ENCODE data around the gene COPS9. TPM values are rescaled to one million over a fixed set of nuclear protein-coding genes. Genes with fewer than 3 reads are reported as not detected.

The COPS9 gene
- total and polyA plus RNA-seq, 10 of the 15 experiments (the other 5 are each of a cell fraction or from before 2014, with no cell fraction given) = 80.8 to 419 (median 213) TPM

- DNase-seq (ENCODE audit: low read depth, low spot score) (no peak), FAIRE-seq (no peak), ATAC-seq (no peak)
- Histone ChIP-seq H3K27ac (ENCODE audit: control insufficient read depth, insufficient read depth) (no peak overlapping the region), H3K4me3 (no peak overlapping the region), H4K20me1 (ENCODE audit: control insufficient read depth, insufficient read depth) (no peaks in the 10 kb centered on the region), H3K4me2 (ENCODE audit: control insufficient read depth, insufficient read depth) (no peak overlapping the region), H3K4me1 (ENCODE audit: control insufficient read depth, insufficient read depth, low read length) (no peaks in the 10 kb centered on the region), H3K36me3 (ENCODE audit: control insufficient read depth in 2 of 2, insufficient read depth in 2 of 2, low read length in 1 of 2) (no peaks in the 10 kb centered on the region), H3K79me2 (ENCODE audit: control insufficient read depth, insufficient read depth, low read length) (no peaks in the 10 kb centered on the region), H3K9me3 (replicated peaks; ENCODE audit: control insufficient read depth, insufficient read depth, low read length) (no peaks in the 10 kb centered on the region), H3K9ac (ENCODE audit: control insufficient read depth, insufficient read depth, low read length) (no peak overlapping the region), H2AFZ (ENCODE audit: control insufficient read depth, low read depth, low read length) (no peak overlapping the region), H3K27me3 (replicated peaks in 1 of 2; ENCODE audit: control insufficient read depth in 2 of 2, insufficient read depth in 2 of 2, low read length in 1 of 2) (no peaks in the 10 kb centered on the region; a peak in 1 of 4 replicates)
- intact Hi-C loops (cut with micrococcal nuclease; ENCODE audit: unreplicated experiment) (no loop called here), in situ Hi-C loops (cut with MboI) (no loop called here)
- RAD21 ChIA-PET (ENCODE audit: unreplicated experiment) = no interaction called here
- POLR2A ChIA-PET = no interaction called here
- TF ChIP-seq, protein P1, sequence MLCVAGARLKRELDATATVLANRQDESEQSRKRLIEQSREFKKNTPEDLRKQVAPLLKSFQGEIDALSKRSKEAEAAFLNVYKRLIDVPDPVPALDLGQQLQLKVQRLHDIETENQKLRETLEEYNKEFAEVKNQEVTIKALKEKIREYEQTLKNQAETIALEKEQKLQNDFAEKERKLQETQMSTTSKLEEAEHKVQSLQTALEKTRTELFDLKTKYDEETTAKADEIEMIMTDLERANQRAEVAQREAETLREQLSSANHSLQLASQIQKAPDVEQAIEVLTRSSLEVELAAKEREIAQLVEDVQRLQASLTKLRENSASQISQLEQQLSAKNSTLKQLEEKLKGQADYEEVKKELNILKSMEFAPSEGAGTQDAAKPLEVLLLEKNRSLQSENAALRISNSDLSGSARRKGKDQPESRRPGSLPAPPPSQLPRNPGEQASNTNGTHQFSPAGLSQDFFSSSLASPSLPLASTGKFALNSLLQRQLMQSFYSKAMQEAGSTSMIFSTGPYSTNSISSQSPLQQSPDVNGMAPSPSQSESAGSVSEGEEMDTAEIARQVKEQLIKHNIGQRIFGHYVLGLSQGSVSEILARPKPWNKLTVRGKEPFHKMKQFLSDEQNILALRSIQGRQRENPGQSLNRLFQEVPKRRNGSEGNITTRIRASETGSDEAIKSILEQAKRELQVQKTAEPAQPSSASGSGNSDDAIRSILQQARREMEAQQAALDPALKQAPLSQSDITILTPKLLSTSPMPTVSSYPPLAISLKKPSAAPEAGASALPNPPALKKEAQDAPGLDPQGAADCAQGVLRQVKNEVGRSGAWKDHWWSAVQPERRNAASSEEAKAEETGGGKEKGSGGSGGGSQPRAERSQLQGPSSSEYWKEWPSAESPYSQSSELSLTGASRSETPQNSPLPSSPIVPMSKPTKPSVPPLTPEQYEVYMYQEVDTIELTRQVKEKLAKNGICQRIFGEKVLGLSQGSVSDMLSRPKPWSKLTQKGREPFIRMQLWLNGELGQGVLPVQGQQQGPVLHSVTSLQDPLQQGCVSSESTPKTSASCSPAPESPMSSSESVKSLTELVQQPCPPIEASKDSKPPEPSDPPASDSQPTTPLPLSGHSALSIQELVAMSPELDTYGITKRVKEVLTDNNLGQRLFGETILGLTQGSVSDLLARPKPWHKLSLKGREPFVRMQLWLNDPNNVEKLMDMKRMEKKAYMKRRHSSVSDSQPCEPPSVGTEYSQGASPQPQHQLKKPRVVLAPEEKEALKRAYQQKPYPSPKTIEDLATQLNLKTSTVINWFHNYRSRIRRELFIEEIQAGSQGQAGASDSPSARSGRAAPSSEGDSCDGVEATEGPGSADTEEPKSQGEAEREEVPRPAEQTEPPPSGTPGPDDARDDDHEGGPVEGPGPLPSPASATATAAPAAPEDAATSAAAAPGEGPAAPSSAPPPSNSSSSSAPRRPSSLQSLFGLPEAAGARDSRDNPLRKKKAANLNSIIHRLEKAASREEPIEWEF (IDR thresholded peaks at IDR 0.05; ENCODE audit: insufficient replicate concordance, low read depth, low read length) = no peak
- TF ChIP-seq IRF5 (IDR thresholded peaks at IDR 0.05; ENCODE audit: borderline replicate concordance) (no peak), ZNF384 (IDR thresholded peaks at IDR 0.05; ENCODE audit: borderline replicate concordance, low read depth, low read length) (no peak), RAD51 (IDR thresholded peaks at IDR 0.05) (no peak), RCOR1 (conservative IDR thresholded peaks at IDR 0.05; ENCODE audit: low read depth, low read length) (no peak), HDGF (IDR thresholded peaks at IDR 0.05) (no peak)
- 26% methylated on average over 3 of the region's 3 CpGs for WGBS (ENCODE audit: insufficient coverage, insufficient replicate concordance, low lambda C conversion rate, missing lambda C conversion rate)
- SMC1A ChIA-PET (ENCODE audit: uncharacterized antibody, unreplicated experiment) = no interaction called here
- CTCF ChIA-PET = no interaction called here
- BruUV-seq (replicated peaks) = no TSS peak
Measured at GRCh38 chr2:240170883-240171282, 34.8 kb upstream of the COPS9 start.
